K562 (cell line): ENCODE data around the gene UPF2. TPM values are rescaled to one million over a fixed set of nuclear protein-coding genes. Genes with fewer than 3 reads are reported as not detected.
A peak's percentile ranks its signal among the peaks of the same experiment; 100 is the strongest.

Experiments
- ATF1 ChIP-seq, 2 experiments: fragments of 450-650 bp in 1 of 2; IDR thresholded peaks; 2 replicates each; pipeline ENCODE4 v1.6.1; 2016; ENCODE audit warnings: missing compliant biosample characterization in 1 of 2, missing genetic modification characterization in 1 of 2
- BDP1 ChIP-seq: IDR thresholded peaks from 3 replicates; pipeline ENCODE4 v1.6.1; 2011; ENCODE audit not compliant: insufficient read length, insufficient read depth
- ELF2 ChIP-seq: fragments of 250-450 bp; sonication (Bioruptor Pico); IDR thresholded peaks from 2 replicates; pipeline ENCODE4 v1.5.0; 2021; ENCODE audit warnings: mild to moderate bottlenecking
- EP400 ChIP-seq: fragments of 450-650 bp; IDR thresholded peaks from 2 replicates; pipeline ENCODE4 v1.6.1; 2017; ENCODE audit warnings: antibody characterized with exemption, mild to moderate bottlenecking, moderate library complexity
- FOXK2 ChIP-seq, 2 experiments: fragments of 450-650 bp; IDR thresholded peaks in 1 of 2; conservative IDR thresholded peaks in 1 of 2; 2 replicates each; pipeline ENCODE4 v1.6.1; 2016; ENCODE audit warnings: low read depth in 2 of 2, mild to moderate bottlenecking in 1 of 2
- ILF3 ChIP-seq: fragments of 450-650 bp; IDR thresholded peaks from 2 replicates; pipeline ENCODE4 v1.6.1; 2018; ENCODE audit warnings: antibody characterized with exemption, mild to moderate bottlenecking, moderate library complexity, borderline replicate concordance
- KLF13 ChIP-seq: fragments of 450-650 bp; IDR thresholded peaks from 2 replicates; pipeline ENCODE4 v1.6.1; 2016; ENCODE audit warnings: missing genetic modification characterization, low read depth, mild to moderate bottlenecking, missing compliant biosample characterization, moderate library complexity, borderline replicate concordance
- MEF2D ChIP-seq: conservative IDR thresholded peaks from 2 replicates; pipeline ENCODE4 v1.6.1; 2016; ENCODE audit warnings: low read depth, missing genetic modification characterization, missing compliant biosample characterization
- NR2C1 ChIP-seq, 2 experiments: fragments of 450-650 bp; IDR thresholded peaks; 2 replicates each; pipeline ENCODE4 v1.6.1; 2017; ENCODE audit warnings: mild to moderate bottlenecking in 2 of 2, antibody characterized with exemption in 1 of 2, inconsistent platforms in 1 of 2, missing compliant biosample characterization in 1 of 2, missing genetic modification characterization in 1 of 2
- PHF8 ChIP-seq: fragments of 200-600 bp; sonication (generic); IDR thresholded peaks from 2 replicates; pipeline ENCODE4 v1.6.1; 2012; ENCODE audit warnings: mixed run types, mild to moderate bottlenecking, inconsistent platforms, low read length, moderate library complexity, borderline replicate concordance
- RBBP5 ChIP-seq: fragments of 200-600 bp; sonication (generic); IDR thresholded peaks from 2 replicates; pipeline ENCODE4 v1.6.1; 2012; ENCODE audit warnings: borderline replicate concordance, mild to moderate bottlenecking, low read length, control low read depth, inconsistent platforms; ENCODE audit not compliant: insufficient read depth, poor library complexity, severe bottlenecking
- SMARCC2 ChIP-seq: fragments of 450-650 bp; IDR thresholded peaks from 2 replicates; pipeline ENCODE4 v1.6.1; 2017; ENCODE audit warnings: antibody characterized with exemption, moderate library complexity, mild to moderate bottlenecking, low read depth
- STAT5A ChIP-seq: IDR thresholded peaks from 2 replicates; pipeline ENCODE4 v1.6.1; 2012; ENCODE audit warnings: low read length, inconsistent platforms, borderline replicate concordance
- THRAP3 ChIP-seq: fragments of 450-650 bp; IDR thresholded peaks from 2 replicates; pipeline ENCODE4 v1.6.1; 2016; ENCODE audit warnings: mild to moderate bottlenecking, inconsistent platforms, borderline replicate concordance
- TRIM28 ChIP-seq: fragments of 450-650 bp; IDR thresholded peaks from 2 replicates; pipeline ENCODE4 v1.6.1; 2017
- ZBTB7A ChIP-seq: IDR thresholded peaks from 2 replicates; pipeline ENCODE4 v1.6.1; 2011; ENCODE audit warnings: low read depth, mild to moderate bottlenecking, low read length, moderate library complexity, borderline replicate concordance; ENCODE audit not compliant: control insufficient read depth
- ZNF263 ChIP-seq: sonication (generic); formaldehyde crosslinking; IDR thresholded peaks from 2 replicates; pipeline ENCODE4 v1.8.0; 2022; ENCODE audit warnings: mild to moderate bottlenecking, missing genetic modification reagents, borderline replicate concordance
- ZNF589 ChIP-seq: fragments of 200-800 bp; sonication (Bioruptor generic); IDR thresholded peaks from 2 replicates; pipeline ENCODE4 v1.6.1; 2016; ENCODE audit warnings: low read depth, missing genetic modification characterization, missing compliant biosample characterization
- ZNF707 ChIP-seq: fragments of 250-450 bp; sonication (Bioruptor Pico); conservative IDR thresholded peaks from 2 replicates; pipeline ENCODE4 v1.8.0; 2022; ENCODE audit warnings: inconsistent platforms, mild to moderate bottlenecking, moderate library complexity
- ZNF717 ChIP-seq: fragments of 250-450 bp; sonication (Bioruptor Pico); IDR thresholded peaks from 2 replicates; pipeline ENCODE4 v1.5.0; 2021
- ZNF75A ChIP-seq: fragments of 450-650 bp; formaldehyde crosslinking; IDR thresholded peaks from 2 replicates; pipeline ENCODE4 v1.4.0; 2020; ENCODE audit warnings: mild to moderate bottlenecking
- ZSCAN29 ChIP-seq: fragments of 450-650 bp; IDR thresholded peaks from 2 replicates; pipeline ENCODE4 v1.6.1; 2017
- polyA plus RNA-seq, 8 experiments: library from polyadenylated mRNA; depleted of rRNA in 4 of 8; stranded (reverse) in 5 of 8; unstranded in 3 of 8; fragments of >200 nt; fragmentation: Nextera tagmentation in 2 of 8; fragmentation: Illumina TruSeq in 1 of 8; extraction: Ambion mirVana in 2 of 8; extraction: Trizol in 1 of 8; gene quantifications; 2 replicates each; pipeline versions ENCODE4 v1.2.1 to v1.2.3, GENCODE V29; 2011 to 2014; ENCODE audit warnings: inconsistent platforms in 1 of 8, missing spikeins in 1 of 8
- total RNA-seq, 7 experiments: library from RNA; depleted of rRNA in 6 of 7; stranded (reverse); fragments of >200 nt in 6 of 7; fragmentation: Illumina TruSeq in 2 of 7; extraction: Trizol in 2 of 7; gene quantifications; 2 replicates each; pipeline versions ENCODE4 v1.2.1 to v1.2.3, GENCODE V29; 2011 to 2021; ENCODE audit warnings: low replicate concordance in 1 of 7
- TF ChIP-seq, protein P1 (sequence below), 2 experiments: IDR thresholded peaks in 1 of 2; conservative IDR thresholded peaks in 1 of 2; 2 replicates each; pipeline ENCODE4 v1.6.1; 2016; ENCODE audit warnings: low read depth in 2 of 2, mild to moderate bottlenecking in 1 of 2, missing compliant biosample characterization in 1 of 2, missing genetic modification characterization in 1 of 2, moderate library complexity in 1 of 2
- TF ChIP-seq, protein P2 (sequence below): fragments of 250-450 bp; sonication (Bioruptor Pico); IDR thresholded peaks from 2 replicates; pipeline ENCODE4 v1.8.0; 2021; ENCODE audit warnings: moderate library complexity, mild to moderate bottlenecking, inconsistent platforms
- TF ChIP-seq, protein P3 (sequence below): fragments of 200-800 bp; sonication (Bioruptor generic); IDR thresholded peaks from 2 replicates; pipeline ENCODE4 v1.6.1; 2017; ENCODE audit warnings: missing genetic modification characterization, missing compliant biosample characterization

Gene UPF2
- total and polyA plus RNA-seq, 9 of the 15 experiments (the other 6 are each of a cell fraction or from before 2014, with no cell fraction given): 13.9 to 37.7 (median 23.7) TPM

DNA sequence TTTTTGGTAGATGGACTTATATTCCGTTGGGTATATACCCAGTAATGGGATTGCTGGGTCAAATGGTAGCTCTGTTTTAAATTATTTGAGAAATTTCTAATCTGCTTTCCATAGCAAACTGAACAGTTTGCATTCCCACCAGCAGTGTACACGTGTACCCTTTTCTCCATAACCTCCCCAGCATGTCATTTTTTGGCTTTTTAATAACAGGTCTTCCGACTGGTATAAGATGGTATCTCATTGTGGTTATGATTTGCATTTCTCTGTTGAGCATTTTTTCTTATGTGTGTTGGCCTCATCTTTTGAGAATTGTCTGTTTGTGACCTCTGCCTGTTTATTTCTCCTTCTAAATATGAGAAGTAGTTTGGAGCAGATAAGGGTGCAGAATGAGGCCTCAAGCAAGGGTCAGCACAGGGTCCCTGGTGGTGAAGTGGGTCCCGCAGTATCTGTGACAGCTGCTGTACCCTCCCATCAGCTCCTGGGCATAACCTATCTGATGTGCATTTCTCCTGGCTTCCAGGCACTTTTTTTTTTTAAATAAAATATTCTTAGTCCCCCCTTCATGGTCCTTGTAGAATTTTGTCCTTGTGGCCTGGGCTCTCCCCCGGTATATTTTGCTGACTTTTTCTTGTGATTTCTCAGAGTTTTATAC is 145.9 kb downstream of the UPF2 start (continued):
- TF ChIP-seq RBBP5 (no peak), EP400 (peak; percentile 20), ZNF263 (CRISPR knock-in tag) (no peak), PHF8 (no peak), ILF3 (no peak), ZNF589 (CRISPR knock-in tag) (0 out of 2 replicates have a peak, but pooled peaks have one; percentile 33), ZSCAN29 (no peak), FOXK2 (conservative IDR thresholded peaks at IDR 0.05 in 1 of 2, IDR thresholded peaks at IDR 0.05 in 1 of 2; ENCODE audit: low read depth in 2 of 2) (no peak), THRAP3 (no peak), ATF1 (CRISPR knock-in tag; IDR thresholded peaks at IDR 0.05) (no peak), ATF1 (tag; IDR thresholded peaks at IDR 0.05) (no peak), ZNF707 (CRISPR knock-in tag) (no peak), MEF2D (tag) (no peak), STAT5A (no peak), ZBTB7A (peak; percentile 71; the same call in 1 of the 2 replicates), ZNF717 (CRISPR knock-in tag) (no peak), BDP1 (no peak), ZNF75A (CRISPR knock-in tag) (no peak), KLF13 (no peak), ELF2 (no peak), NR2C1 (IDR thresholded peaks at IDR 0.05) (0 out of 2 replicates have a peak, but pooled peaks have one; percentile 11), NR2C1 (tag; IDR thresholded peaks at IDR 0.05) (no peak), TRIM28 (no peak), SMARCC2 (no peak)
- TF ChIP-seq, protein P1, sequence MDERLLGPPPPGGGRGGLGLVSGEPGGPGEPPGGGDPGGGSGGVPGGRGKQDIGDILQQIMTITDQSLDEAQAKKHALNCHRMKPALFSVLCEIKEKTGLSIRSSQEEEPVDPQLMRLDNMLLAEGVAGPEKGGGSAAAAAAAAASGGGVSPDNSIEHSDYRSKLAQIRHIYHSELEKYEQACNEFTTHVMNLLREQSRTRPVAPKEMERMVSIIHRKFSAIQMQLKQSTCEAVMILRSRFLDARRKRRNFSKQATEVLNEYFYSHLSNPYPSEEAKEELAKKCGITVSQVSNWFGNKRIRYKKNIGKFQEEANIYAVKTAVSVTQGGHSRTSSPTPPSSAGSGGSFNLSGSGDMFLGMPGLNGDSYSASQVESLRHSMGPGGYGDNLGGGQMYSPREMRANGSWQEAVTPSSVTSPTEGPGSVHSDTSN (CRISPR knock-in tag; IDR thresholded peaks at IDR 0.05; ENCODE audit: low read depth): no peak
- TF ChIP-seq, protein P1 (tag; conservative IDR thresholded peaks at IDR 0.05; ENCODE audit: low read depth): no peak
- TF ChIP-seq, protein P2, sequence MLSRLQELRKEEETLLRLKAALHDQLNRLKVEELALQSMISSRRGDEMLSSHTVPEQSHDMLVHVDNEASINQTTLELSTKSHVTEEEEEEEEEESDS (CRISPR knock-in tag): no peak
- TF ChIP-seq, protein P3, sequence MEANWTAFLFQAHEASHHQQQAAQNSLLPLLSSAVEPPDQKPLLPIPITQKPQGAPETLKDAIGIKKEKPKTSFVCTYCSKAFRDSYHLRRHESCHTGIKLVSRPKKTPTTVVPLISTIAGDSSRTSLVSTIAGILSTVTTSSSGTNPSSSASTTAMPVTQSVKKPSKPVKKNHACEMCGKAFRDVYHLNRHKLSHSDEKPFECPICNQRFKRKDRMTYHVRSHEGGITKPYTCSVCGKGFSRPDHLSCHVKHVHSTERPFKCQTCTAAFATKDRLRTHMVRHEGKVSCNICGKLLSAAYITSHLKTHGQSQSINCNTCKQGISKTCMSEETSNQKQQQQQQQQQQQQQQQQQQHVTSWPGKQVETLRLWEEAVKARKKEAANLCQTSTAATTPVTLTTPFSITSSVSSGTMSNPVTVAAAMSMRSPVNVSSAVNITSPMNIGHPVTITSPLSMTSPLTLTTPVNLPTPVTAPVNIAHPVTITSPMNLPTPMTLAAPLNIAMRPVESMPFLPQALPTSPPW (CRISPR knock-in tag): no peak
